Mammary epithelial cell (primary cell): ENCODE results near the gene GNAL.

ENCODE experiments used
- EZH2 ChIP-seq: IDR thresholded peaks from 2 replicates; pipeline ENCODE4 v1.6.1; 2012; ENCODE audit warnings: low read length, inconsistent platforms, borderline replicate concordance
- TF ChIP-seq, protein P1 (sequence below), 2 donors: IDR thresholded peaks in 1 of 2; conservative IDR thresholded peaks in 1 of 2; 2 replicates each; pipeline ENCODE4 v1.5.1; 2011 to 2012; ENCODE audit warnings: inconsistent platforms in 2 of 2, low read length in 2 of 2, mild to moderate bottlenecking in 2 of 2, control low read depth in 1 of 2, low read depth in 1 of 2; ENCODE audit not compliant: insufficient read depth in 1 of 2; ENCODE audit errors: extremely low read depth in 1 of 2

DNA sequence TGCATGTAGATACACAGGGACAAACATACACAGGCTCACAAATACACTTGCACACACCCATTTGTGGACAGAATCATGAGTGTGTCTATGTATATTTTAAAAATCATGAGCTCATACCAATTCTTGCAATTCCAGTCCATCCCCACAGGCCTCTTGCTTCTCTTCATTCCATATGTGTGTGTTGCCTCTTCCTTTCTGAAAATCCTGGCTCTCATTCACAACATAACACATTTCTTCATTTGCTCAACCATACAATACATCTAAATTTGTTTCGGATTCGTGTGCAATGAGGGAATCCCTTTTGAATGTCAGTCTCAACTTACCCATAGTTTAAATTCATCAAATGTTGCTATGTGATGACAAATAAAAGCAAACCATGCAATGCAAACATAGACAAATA, 51.4 kb downstream of the GNAL start:
- TF ChIP-seq EZH2: no peak
- TF ChIP-seq, protein P1, sequence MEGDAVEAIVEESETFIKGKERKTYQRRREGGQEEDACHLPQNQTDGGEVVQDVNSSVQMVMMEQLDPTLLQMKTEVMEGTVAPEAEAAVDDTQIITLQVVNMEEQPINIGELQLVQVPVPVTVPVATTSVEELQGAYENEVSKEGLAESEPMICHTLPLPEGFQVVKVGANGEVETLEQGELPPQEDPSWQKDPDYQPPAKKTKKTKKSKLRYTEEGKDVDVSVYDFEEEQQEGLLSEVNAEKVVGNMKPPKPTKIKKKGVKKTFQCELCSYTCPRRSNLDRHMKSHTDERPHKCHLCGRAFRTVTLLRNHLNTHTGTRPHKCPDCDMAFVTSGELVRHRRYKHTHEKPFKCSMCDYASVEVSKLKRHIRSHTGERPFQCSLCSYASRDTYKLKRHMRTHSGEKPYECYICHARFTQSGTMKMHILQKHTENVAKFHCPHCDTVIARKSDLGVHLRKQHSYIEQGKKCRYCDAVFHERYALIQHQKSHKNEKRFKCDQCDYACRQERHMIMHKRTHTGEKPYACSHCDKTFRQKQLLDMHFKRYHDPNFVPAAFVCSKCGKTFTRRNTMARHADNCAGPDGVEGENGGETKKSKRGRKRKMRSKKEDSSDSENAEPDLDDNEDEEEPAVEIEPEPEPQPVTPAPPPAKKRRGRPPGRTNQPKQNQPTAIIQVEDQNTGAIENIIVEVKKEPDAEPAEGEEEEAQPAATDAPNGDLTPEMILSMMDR (conservative IDR thresholded peaks at IDR 0.05 in 1 of 2, IDR thresholded peaks at IDR 0.05 in 1 of 2; ENCODE audit: extremely low read depth in 1 of 2, insufficient read depth in 1 of 2, low read depth in 1 of 2, low read length in 2 of 2): no peak
